Kidney capillary endothelial cell (primary cell): ENCODE results near the gene PHETA1.

Source experiments
- DNase-seq: peaks from one replicate; pipeline ENCODE4 v3.0.0-alpha.2; 2018; ENCODE audit warnings: low spot score

Gene PHETA1

GRCh38 chr12:111320258-111321050, 48.4 kb downstream of the PHETA1 start:
- no peak for DNase-seq

- no peak for DNase-seq
These were observed 49.2 kb downstream of the PHETA1 start for GRCh38 chr12:111319600-111320257.

- DNase-seq: no peak
These were observed 50.4 kb downstream of the PHETA1 start for GRCh38 chr12:111318450-111318849.

GRCh38 chr12:111316671-111317070, 52.2 kb downstream of the PHETA1 start:
- DNase-seq: no peak

- peak; percentile 75 for DNase-seq
These were observed 53.8 kb downstream of the PHETA1 start for GRCh38 chr12:111314953-111315539.

GRCh38 chr12:111313833-111314259, 55.0 kb downstream of the PHETA1 start:
- peak; percentile 57 for DNase-seq

- DNase-seq: no peak
These were observed 56.2 kb downstream of the PHETA1 start for GRCh38 chr12:111312708-111313107.

- DNase-seq: no peak
These were observed 56.9 kb downstream of the PHETA1 start for GRCh38 chr12:111312016-111312415.

- DNase-seq: no peak
These were observed 57.9 kb downstream of the PHETA1 start for GRCh38 chr12:111311011-111311410.
